Liver (tissue), 9 donors: ENCODE measurements around the gene TUBB1. TPM values are rescaled to one million over a fixed set of nuclear protein-coding genes. Genes with fewer than 3 reads are reported as not detected.

Experiments
- DNase-seq: peaks from one replicate; pipeline ENCODE4 v3.0.0-alpha.2; 2017; ENCODE audit warnings: low spot score
- H3K27ac ChIP-seq, 2 donors: one replicate each; pipeline ENCODE4 v1.7.0; 2013; ENCODE audit warnings: inconsistent platforms in 2 of 2, low read length in 2 of 2, control low read depth in 1 of 2, low read depth in 1 of 2, mild to moderate bottlenecking in 1 of 2
- H3K27me3 ChIP-seq, 4 donors: one replicate each; pipeline versions ENCODE4 v1.6.1 to v1.7.0; 2013; ENCODE audit warnings: low read length in 3 of 4, inconsistent platforms in 1 of 4, mild to moderate bottlenecking in 1 of 4, moderate library complexity in 1 of 4; ENCODE audit not compliant: control insufficient read depth in 4 of 4, insufficient read depth in 4 of 4
- H3K36me3 ChIP-seq, 4 donors: one replicate each; pipeline versions ENCODE4 v1.6.1 to v1.7.0; 2013; ENCODE audit warnings: low read length in 3 of 4, mild to moderate bottlenecking in 3 of 4, low read depth in 1 of 4, moderate library complexity in 1 of 4; ENCODE audit not compliant: control insufficient read depth in 4 of 4, insufficient read depth in 3 of 4
- H3K4me1 ChIP-seq, 4 donors: one replicate each; pipeline versions ENCODE4 v1.6.1 to v1.7.0; 2013; ENCODE audit warnings: low read length in 3 of 4, mild to moderate bottlenecking in 3 of 4, moderate library complexity in 1 of 4; ENCODE audit not compliant: control insufficient read depth in 4 of 4, insufficient read depth in 4 of 4
- H3K4me3 ChIP-seq, 3 donors: one replicate each; pipeline versions ENCODE4 v1.6.1 to v1.7.0; 2013; ENCODE audit warnings: low read length in 3 of 3, control low read depth in 1 of 3, low read depth in 1 of 3, mild to moderate bottlenecking in 1 of 3
- H3K9ac ChIP-seq, 2 donors: one replicate each; pipeline ENCODE4 v1.7.0; 2013; ENCODE audit warnings: low read length in 2 of 2, mild to moderate bottlenecking in 2 of 2, moderate library complexity in 2 of 2, control low read depth in 1 of 2, low read depth in 1 of 2
- H3K9me3 ChIP-seq, 4 donors: one replicate each; pipeline versions ENCODE4 v1.6.1 to v1.7.0; 2013; ENCODE audit warnings: low read length in 3 of 4; ENCODE audit not compliant: control insufficient read depth in 4 of 4
- EGR1 ChIP-seq, 2 donors: IDR thresholded peaks; 2 replicates each; pipeline ENCODE4 v1.6.1; 2016 to 2018; ENCODE audit warnings: antibody characterized with exemption in 2 of 2, low read depth in 2 of 2
- FOXA1 ChIP-seq: IDR thresholded peaks from 2 replicates; pipeline ENCODE4 v1.6.1; 2016; ENCODE audit warnings: antibody characterized with exemption
- FOXA2 ChIP-seq: IDR thresholded peaks from 2 replicates; pipeline ENCODE4 v1.6.1; 2016; ENCODE audit warnings: antibody characterized with exemption
- GABPA ChIP-seq, 2 donors: IDR thresholded peaks in 1 of 2; conservative IDR thresholded peaks in 1 of 2; 2 replicates each; pipeline ENCODE4 v1.6.1; 2016; ENCODE audit warnings: antibody characterized with exemption in 2 of 2, mild to moderate bottlenecking in 1 of 2, moderate library complexity in 1 of 2
- HNF4A ChIP-seq, 2 donors: conservative IDR thresholded peaks; 2 replicates each; pipeline ENCODE4 v1.6.1; 2016; ENCODE audit warnings: antibody characterized with exemption in 2 of 2, mild to moderate bottlenecking in 2 of 2
- HNF4G ChIP-seq: IDR thresholded peaks from 2 replicates; pipeline ENCODE4 v1.6.1; 2016; ENCODE audit warnings: antibody characterized with exemption
- JUND ChIP-seq, 2 donors: IDR thresholded peaks; 2 replicates each; pipeline ENCODE4 v1.6.1; 2016; ENCODE audit warnings: antibody characterized with exemption in 2 of 2
- NR2F2 ChIP-seq: IDR thresholded peaks from 2 replicates; pipeline ENCODE4 v1.6.1; 2016; ENCODE audit warnings: antibody characterized with exemption
- RAD21 ChIP-seq, 2 donors: IDR thresholded peaks; 2 replicates each; pipeline ENCODE4 v1.6.1; 2016; ENCODE audit warnings: antibody characterized with exemption in 2 of 2, mild to moderate bottlenecking in 2 of 2
- RXRA ChIP-seq, 2 donors: IDR thresholded peaks; 2 replicates each; pipeline ENCODE4 v1.6.1; 2017 to 2018; ENCODE audit warnings: antibody characterized with exemption in 2 of 2, mild to moderate bottlenecking in 1 of 2
- SP1 ChIP-seq: IDR thresholded peaks from 2 replicates; pipeline ENCODE4 v1.6.1; 2018; ENCODE audit warnings: antibody characterized with exemption, mild to moderate bottlenecking
- TAF1 ChIP-seq: conservative IDR thresholded peaks from 2 replicates; pipeline ENCODE4 v1.6.1; 2016; ENCODE audit warnings: antibody characterized with exemption, mild to moderate bottlenecking
- WGBS: extraction: QIAGEN DNeasy Blood & Tissue Kit; methylation state at CpG from one replicate; pipeline ENCODE4 v1.1.7; 2013; 5-methylcytosine and 5-hydroxymethylcytosine counted together
- polyA plus RNA-seq, 2 donors: library from polyadenylated mRNA; stranded (reverse) in 1 of 2; unstranded in 1 of 2; fragments of 200-250 nt in 1 of 2; fragments of >200 nt in 1 of 2; fragmentation: Nextera tagmentation in 1 of 2; extraction: Ambion mirVana in 1 of 2; gene quantifications; one replicate each; pipeline versions ENCODE4 v1.2.1 to v1.2.3, GENCODE V29; 2013 to 2015
- total RNA-seq, 2 donors: library from RNA; depleted of rRNA; stranded (reverse); fragments of >200 nt; gene quantifications; one replicate each; pipeline ENCODE4 v1.2.3, GENCODE V29; 2014
- TF ChIP-seq, protein P1 (sequence below): IDR thresholded peaks from 2 replicates; pipeline ENCODE4 v1.6.1; 2016; ENCODE audit warnings: antibody characterized with exemption
- TF ChIP-seq, protein P2 (sequence below): IDR thresholded peaks from 2 replicates; pipeline ENCODE4 v1.6.1; 2016; ENCODE audit warnings: antibody characterized with exemption, mild to moderate bottlenecking
- TF ChIP-seq, protein P3 (sequence below): IDR thresholded peaks from 2 replicates; pipeline ENCODE4 v1.6.1; 2016; ENCODE audit warnings: antibody characterized with exemption
- TF ChIP-seq, protein P4 (sequence below): fragments of 150-350 bp; IDR thresholded peaks from 2 replicates; pipeline ENCODE4 v1.5.1; 2017; ENCODE audit warnings: improper control_type of control experiment, low read depth, low read length; ENCODE audit not compliant: missing input control
- donor health status: healthy.
- donor health status: healthy.
- donor health status: healthy.
- donor health status: healthy.
- donor health status: healthy.

Gene TUBB1
- total and polyA plus RNA-seq, 4 donors: 0.17 to 59.5 (median 0.24) TPM

DNA sequence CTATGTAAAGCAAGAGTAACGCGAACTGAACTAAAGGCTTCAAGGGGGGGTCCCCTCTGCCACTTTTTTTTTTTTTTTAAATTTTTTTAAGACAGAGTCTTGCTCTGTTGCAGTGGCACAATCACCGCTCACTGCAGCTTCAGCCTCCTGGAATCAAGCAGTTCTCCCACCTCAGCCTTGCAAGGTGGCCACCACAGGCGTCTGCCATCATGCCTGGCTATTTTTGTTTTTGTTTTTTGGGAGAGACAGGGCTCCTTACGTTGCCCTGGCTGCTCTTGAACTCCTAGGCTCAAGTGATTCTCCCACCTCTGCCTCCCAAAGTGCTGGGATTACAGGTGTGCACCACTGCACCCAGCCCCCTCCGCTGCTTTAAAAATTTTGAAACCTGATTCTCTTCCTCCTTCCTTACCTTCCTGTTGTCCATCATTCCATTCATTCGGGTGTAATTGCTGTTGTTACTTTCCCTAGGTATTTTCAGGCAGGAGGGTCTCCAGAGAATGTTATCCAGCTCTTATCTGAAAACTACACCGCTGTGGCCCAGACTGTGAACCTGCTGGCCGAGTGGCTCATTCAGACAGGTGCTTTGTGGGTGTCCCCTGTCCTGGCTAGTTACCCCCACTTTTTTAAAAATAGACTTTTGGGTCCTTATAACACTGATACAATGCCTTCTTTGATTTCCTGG is 32.8 kb upstream of the TUBB1 start:
- no peak for DNase-seq
- Histone ChIP-seq H3K4me1 (peaks cover 6 to 43% (median 25%) of the 10 kb centered on the region in 4 donors), H3K27ac (no peak overlapping the region), H3K36me3 (peaks cover 5 to 35% (median 21%) of the 10 kb centered on the region in 4 donors), H3K9ac (no peak overlapping the region), H3K27me3 (no peaks in the 10 kb centered on the region), H3K4me3 (no peak overlapping the region), H3K9me3 (no peaks in the 10 kb centered on the region)
- TF ChIP-seq HNF4A (conservative IDR thresholded peaks at IDR 0.05) (no peak), NR2F2 (no peak), FOXA1 (no peak), SP1 (no peak), JUND (IDR thresholded peaks at IDR 0.05) (no peak), EGR1 (IDR thresholded peaks at IDR 0.05; ENCODE audit: low read depth in 2 of 2) (no peak), RAD21 (IDR thresholded peaks at IDR 0.05) (no peak), TAF1 (no peak), HNF4G (no peak)
- TF ChIP-seq, protein P1, sequence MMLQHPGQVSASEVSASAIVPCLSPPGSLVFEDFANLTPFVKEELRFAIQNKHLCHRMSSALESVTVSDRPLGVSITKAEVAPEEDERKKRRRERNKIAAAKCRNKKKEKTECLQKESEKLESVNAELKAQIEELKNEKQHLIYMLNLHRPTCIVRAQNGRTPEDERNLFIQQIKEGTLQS: no peak
- TF ChIP-seq, protein P2, sequence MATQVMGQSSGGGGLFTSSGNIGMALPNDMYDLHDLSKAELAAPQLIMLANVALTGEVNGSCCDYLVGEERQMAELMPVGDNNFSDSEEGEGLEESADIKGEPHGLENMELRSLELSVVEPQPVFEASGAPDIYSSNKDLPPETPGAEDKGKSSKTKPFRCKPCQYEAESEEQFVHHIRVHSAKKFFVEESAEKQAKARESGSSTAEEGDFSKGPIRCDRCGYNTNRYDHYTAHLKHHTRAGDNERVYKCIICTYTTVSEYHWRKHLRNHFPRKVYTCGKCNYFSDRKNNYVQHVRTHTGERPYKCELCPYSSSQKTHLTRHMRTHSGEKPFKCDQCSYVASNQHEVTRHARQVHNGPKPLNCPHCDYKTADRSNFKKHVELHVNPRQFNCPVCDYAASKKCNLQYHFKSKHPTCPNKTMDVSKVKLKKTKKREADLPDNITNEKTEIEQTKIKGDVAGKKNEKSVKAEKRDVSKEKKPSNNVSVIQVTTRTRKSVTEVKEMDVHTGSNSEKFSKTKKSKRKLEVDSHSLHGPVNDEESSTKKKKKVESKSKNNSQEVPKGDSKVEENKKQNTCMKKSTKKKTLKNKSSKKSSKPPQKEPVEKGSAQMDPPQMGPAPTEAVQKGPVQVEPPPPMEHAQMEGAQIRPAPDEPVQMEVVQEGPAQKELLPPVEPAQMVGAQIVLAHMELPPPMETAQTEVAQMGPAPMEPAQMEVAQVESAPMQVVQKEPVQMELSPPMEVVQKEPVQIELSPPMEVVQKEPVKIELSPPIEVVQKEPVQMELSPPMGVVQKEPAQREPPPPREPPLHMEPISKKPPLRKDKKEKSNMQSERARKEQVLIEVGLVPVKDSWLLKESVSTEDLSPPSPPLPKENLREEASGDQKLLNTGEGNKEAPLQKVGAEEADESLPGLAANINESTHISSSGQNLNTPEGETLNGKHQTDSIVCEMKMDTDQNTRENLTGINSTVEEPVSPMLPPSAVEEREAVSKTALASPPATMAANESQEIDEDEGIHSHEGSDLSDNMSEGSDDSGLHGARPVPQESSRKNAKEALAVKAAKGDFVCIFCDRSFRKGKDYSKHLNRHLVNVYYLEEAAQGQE: no peak
- TF ChIP-seq, protein P3, sequence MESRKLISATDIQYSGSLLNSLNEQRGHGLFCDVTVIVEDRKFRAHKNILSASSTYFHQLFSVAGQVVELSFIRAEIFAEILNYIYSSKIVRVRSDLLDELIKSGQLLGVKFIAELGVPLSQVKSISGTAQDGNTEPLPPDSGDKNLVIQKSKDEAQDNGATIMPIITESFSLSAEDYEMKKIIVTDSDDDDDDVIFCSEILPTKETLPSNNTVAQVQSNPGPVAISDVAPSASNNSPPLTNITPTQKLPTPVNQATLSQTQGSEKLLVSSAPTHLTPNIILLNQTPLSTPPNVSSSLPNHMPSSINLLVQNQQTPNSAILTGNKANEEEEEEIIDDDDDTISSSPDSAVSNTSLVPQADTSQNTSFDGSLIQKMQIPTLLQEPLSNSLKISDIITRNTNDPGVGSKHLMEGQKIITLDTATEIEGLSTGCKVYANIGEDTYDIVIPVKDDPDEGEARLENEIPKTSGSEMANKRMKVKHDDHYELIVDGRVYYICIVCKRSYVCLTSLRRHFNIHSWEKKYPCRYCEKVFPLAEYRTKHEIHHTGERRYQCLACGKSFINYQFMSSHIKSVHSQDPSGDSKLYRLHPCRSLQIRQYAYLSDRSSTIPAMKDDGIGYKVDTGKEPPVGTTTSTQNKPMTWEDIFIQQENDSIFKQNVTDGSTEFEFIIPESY: no peak
- WGBS: 92% methylated on average over 9 of the region's 9 CpGs

DNA sequence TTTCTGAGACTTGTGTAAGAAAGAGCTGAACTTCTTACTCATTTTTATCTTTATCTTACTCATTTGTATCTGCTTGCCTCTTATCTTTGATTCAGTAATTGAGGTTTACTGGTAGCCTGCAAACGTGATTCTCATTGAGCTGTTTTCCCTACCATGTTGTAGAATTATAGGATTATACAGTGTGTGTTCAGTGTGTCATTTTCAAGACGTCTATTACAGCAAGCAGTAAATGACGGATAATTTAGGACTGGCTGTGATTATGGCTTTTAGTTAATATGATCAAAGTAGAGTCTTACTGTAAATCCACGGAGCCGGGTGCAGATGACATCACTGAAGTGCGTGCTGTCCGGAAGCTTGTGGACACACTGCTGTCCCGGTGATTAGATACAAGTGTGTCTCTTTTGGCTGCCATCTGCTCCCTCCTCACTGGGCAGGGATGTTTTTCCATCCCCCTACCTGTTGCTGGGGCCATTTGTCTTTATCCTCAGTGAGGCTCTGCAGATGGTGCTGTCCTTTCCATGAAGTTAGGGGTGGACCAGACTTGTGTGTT is 32.2 kb upstream of the TUBB1 start:
- DNase-seq: peak; percentile 19
- H3K9me3 ChIP-seq: no peaks in the 10 kb centered on the region
- 91% methylated on average over 8 of the region's 8 CpGs for WGBS
- no peaks in the 10 kb centered on the region for H3K27me3 ChIP-seq
- TF ChIP-seq EGR1 (IDR thresholded peaks at IDR 0.05; ENCODE audit: low read depth in 2 of 2) (no peak), FOXA2 (no peak), RXRA (IDR thresholded peaks at IDR 0.05) (no peak), HNF4G (no peak), SP1 (no peak), GABPA (IDR thresholded peaks at IDR 0.05 in 1 of 2, conservative IDR thresholded peaks at IDR 0.05 in 1 of 2) (no peak), TAF1 (no peak)
- TF ChIP-seq, protein P1: no peak
- TF ChIP-seq, protein P4, sequence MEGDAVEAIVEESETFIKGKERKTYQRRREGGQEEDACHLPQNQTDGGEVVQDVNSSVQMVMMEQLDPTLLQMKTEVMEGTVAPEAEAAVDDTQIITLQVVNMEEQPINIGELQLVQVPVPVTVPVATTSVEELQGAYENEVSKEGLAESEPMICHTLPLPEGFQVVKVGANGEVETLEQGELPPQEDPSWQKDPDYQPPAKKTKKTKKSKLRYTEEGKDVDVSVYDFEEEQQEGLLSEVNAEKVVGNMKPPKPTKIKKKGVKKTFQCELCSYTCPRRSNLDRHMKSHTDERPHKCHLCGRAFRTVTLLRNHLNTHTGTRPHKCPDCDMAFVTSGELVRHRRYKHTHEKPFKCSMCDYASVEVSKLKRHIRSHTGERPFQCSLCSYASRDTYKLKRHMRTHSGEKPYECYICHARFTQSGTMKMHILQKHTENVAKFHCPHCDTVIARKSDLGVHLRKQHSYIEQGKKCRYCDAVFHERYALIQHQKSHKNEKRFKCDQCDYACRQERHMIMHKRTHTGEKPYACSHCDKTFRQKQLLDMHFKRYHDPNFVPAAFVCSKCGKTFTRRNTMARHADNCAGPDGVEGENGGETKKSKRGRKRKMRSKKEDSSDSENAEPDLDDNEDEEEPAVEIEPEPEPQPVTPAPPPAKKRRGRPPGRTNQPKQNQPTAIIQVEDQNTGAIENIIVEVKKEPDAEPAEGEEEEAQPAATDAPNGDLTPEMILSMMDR: no peak
- TF ChIP-seq, protein P2: no peak
- H3K9ac ChIP-seq: no peak overlapping the region
- peaks cover 5 to 35% (median 22%) of the 10 kb centered on the region in 4 donors for H3K36me3 ChIP-seq
- no peak overlapping the region for H3K4me3 ChIP-seq
- H3K27ac ChIP-seq: no peak overlapping the region
- peaks cover 6 to 44% (median 29%) of the 10 kb centered on the region in 4 donors for H3K4me1 ChIP-seq
